Activated CD4-positive, alpha-beta memory T cell treated with anti-CD3 and anti-CD28 coated beads for 36 hours (primary cell): ENCODE measurements around the gene LRRFIP1. TPM values are rescaled to one million over a fixed set of nuclear protein-coding genes. Genes with fewer than 3 reads are reported as not detected.

Experiments
- CTCF ChIA-PET: fragments of 350-600 bp; sonication (Branson Sonifier 250); formaldehyde crosslinking; loops from one replicate; lab custom pipeline; 2021; ENCODE audit warnings: antibody characterized with exemption, inconsistent platforms; lab: Charles Lee
- POLR2A ChIA-PET: fragments of 350-600 bp; sonication (Branson Sonifier 250); formaldehyde crosslinking; loops from one replicate; lab custom pipeline; 2021; ENCODE audit warnings: antibody characterized with exemption; lab: Charles Lee
- DNase-seq: peaks from one replicate; pipeline ENCODE4 v3.0.0-alpha.2; 2020
- H3K27ac Mint-ChIP-seq: one replicate; pipeline ENCODE4 v1.8.0; 2021; ENCODE audit warnings: mixed read lengths
- H3K27me3 Mint-ChIP-seq: one replicate; pipeline ENCODE4 v1.8.0; 2021; ENCODE audit warnings: mixed read lengths
- H3K36me3 Mint-ChIP-seq: one replicate; pipeline ENCODE4 v1.8.0; 2021; ENCODE audit warnings: mixed read lengths
- H3K4me1 Mint-ChIP-seq: one replicate; pipeline ENCODE4 v1.8.0; 2021; ENCODE audit warnings: low read depth, mixed read lengths
- H3K4me3 Mint-ChIP-seq: one replicate; pipeline ENCODE4 v1.8.0; 2021; ENCODE audit warnings: mild to moderate bottlenecking, mixed read lengths
- H3K9me3 Mint-ChIP-seq: one replicate; pipeline ENCODE4 v1.8.0; 2021; ENCODE audit warnings: mixed read lengths
- intact Hi-C: fragments of 100-400 bp; cut with micrococcal nuclease; formaldehyde crosslinking; loops from one replicate; pipeline ENCODE4 v1.15.1; 2023
- total RNA-seq, 2 experiments: library from RNA; stranded (reverse); gene quantifications; one replicate each; pipeline ENCODE4 v1.2.3, GENCODE V29; 2021

LRRFIP1 gene
- total RNA-seq, 2 experiments from 2014 or later = 238 to 240 TPM

DNA sequence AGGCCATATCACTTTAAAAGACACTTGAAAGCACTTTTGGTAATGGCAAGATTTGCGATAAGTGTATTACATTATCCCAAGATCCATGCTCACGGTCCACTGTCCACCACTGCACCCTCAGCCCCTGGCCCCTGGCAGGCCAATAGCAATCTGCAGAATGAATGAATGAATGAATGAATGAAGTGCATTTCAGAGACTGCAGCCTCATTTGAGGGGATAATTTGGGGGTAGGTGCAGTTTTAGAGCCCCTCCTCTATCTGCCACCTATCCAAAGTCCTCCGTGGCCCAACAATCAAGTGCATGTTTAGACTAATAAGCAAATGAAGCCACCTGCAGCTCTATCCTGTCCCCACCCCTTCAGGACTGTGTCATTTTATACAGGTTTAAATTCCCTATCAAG is 169.9 kb downstream of the LRRFIP1 start:
- Mint-ChIP-seq H3K27ac (no peak overlapping the region), H3K9me3 (peaks cover 9% of the 10 kb centered on the region), H3K4me3 (no peak overlapping the region), H3K4me1 (no peaks in the 10 kb centered on the region), H3K36me3 (peaks cover 8% of the 10 kb centered on the region), H3K27me3 (no peaks in the 10 kb centered on the region)
- ChIA-PET POLR2A (no interaction called here), CTCF (no interaction called here)
- intact Hi-C loops = no loop called here
- no peak for DNase-seq

DNA sequence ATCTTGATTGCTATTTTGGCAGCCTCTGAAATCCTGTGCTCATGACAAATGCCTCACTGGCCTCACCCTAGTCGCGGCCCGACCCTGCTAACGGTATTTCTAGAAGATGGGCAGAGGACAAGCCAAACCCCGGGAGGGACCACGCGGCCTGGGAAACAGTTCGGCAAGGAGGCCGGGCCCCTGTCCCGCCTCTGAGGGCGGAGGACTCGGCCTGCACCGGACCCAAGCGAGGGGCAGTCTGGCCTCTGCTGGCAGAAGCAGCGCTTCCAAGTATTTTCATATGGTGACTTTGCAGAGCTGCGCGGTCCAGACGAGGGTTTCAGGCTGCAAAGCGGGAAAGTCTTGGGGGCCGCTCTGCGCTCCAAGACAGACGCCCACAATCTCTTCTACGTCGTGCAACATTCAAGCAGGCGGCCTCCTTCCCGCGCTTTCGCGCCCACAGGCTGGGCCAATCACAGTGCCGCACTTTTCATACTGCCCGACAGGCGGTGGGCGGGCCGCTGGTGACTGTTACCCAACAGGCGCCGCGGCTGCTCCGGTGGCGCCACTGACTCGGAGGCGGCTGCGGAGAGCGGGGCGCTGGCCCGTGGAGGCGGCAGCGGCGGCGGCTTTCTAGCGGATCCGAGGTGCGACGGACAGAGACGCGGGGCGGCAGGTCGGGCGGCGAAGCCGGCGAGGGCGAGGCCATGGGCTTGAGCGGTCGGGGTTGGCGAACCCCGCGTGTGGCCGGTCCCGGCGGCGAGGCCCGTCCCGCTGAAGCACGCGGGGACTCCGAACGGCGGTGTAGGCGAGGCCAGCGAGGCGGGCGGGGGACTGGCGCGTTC is 171.1 kb downstream of the LRRFIP1 start, which contains the start of gene RBM44:
TSS of gene RBM44 (plus strand) at position 544 of the 824 bp plus-strand sequence. CDS start 14,831 bp downstream, outside the sequence.
- Mint-ChIP-seq H3K4me1 (no peaks in the 10 kb centered on the region), H3K9me3 (peaks cover 9% of the 10 kb centered on the region), H3K27ac (no peak within 1 kb of the TSS), H3K27me3 (no peaks in the 10 kb centered on the region), H3K4me3 (no peak within 1 kb of the TSS), H3K36me3 (peaks cover 8% of the 10 kb centered on the region)
- ChIA-PET POLR2A (no interaction called here), CTCF (no interaction called here)
- intact Hi-C loops = no loop called here
- DNase-seq = no peak

DNA sequence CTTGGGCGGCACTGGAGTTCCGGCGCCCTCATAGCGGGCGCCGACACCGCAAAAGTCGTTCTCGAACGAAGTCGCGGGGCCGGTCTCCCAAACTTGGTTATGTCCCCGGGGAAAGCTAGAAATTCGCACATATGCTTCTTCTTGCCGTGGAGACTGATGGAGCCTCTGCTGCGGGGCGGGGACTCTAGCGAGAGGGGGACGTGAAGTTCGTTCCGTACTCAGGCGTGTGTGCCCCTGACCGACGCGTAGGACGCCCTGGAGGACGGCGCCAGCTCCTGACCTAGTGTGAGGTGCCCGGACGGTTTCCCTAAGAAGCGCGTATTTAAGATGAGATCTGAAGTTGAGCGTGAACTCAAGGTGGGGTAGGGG is 171.7 kb downstream of the LRRFIP1 start:
- Mint-ChIP-seq H3K4me1 (no peaks in the 10 kb centered on the region), H3K9me3 (peaks cover 9% of the 10 kb centered on the region), H3K4me3 (no peak overlapping the region), H3K27me3 (no peaks in the 10 kb centered on the region), H3K27ac (no peak overlapping the region), H3K36me3 (peaks cover 8% of the 10 kb centered on the region)
- CTCF ChIA-PET = no interaction called here
- no peak for DNase-seq
- POLR2A ChIA-PET = no interaction called here
- intact Hi-C loops = no loop called here

DNA sequence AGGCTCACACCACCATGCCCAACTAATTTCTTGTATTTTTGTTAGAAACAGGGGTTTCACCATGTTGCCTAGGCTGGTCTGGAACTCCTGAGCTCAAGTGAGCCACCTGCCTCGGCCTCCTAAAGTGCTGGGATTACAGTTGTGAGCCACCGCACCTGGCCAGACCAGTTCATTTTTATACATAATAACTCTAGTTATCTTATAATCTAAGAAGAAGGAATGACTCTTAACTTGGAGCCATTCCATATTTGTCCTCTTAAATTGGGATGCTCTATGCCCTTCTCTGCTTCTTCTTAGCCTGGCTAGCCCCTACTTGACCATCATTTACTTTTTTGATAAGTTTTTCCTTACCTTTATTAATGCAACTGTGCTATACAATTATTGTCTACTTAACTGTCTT is 174.1 kb downstream of the LRRFIP1 start:
- DNase-seq = no peak
- H3K4me3 Mint-ChIP-seq = no peak overlapping the region
- ChIA-PET CTCF (no interaction called here), POLR2A (no interaction called here)
- intact Hi-C loops = no loop called here
- H3K4me1 Mint-ChIP-seq = no peaks in the 10 kb centered on the region
- peaks cover 9% of the 10 kb centered on the region for H3K9me3 Mint-ChIP-seq
- peaks cover 8% of the 10 kb centered on the region for H3K36me3 Mint-ChIP-seq
- no peak overlapping the region for H3K27ac Mint-ChIP-seq
- H3K27me3 Mint-ChIP-seq = no peaks in the 10 kb centered on the region

DNA sequence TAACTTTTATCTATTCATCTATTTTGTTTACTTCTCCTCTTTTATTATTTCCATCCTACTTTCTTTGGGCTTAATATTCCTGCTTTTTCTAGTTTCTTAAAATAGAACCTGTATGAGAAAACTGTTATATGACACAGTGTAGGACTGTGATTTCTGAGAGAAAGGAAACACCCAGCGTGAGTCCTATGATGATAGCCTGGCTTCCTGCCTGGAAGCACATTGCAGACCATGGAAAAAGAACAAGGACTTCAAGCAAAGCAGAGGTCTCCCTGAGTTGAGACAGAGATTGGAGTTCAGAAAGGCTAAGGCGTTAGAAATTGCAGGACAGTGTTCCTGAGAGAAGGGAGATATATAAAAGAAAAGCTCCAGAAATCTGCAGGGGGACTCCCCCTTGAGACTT is 178.9 kb downstream of the LRRFIP1 start:
- no peaks in the 10 kb centered on the region for H3K9me3 Mint-ChIP-seq
- no peak overlapping the region for H3K27ac Mint-ChIP-seq
- intact Hi-C loops = no loop called here
- no peaks in the 10 kb centered on the region for H3K4me1 Mint-ChIP-seq
- H3K36me3 Mint-ChIP-seq = no peaks in the 10 kb centered on the region
- H3K4me3 Mint-ChIP-seq = no peak overlapping the region
- ChIA-PET CTCF (no interaction called here), POLR2A (no interaction called here)
- H3K27me3 Mint-ChIP-seq = no peaks in the 10 kb centered on the region
- no peak for DNase-seq

DNA sequence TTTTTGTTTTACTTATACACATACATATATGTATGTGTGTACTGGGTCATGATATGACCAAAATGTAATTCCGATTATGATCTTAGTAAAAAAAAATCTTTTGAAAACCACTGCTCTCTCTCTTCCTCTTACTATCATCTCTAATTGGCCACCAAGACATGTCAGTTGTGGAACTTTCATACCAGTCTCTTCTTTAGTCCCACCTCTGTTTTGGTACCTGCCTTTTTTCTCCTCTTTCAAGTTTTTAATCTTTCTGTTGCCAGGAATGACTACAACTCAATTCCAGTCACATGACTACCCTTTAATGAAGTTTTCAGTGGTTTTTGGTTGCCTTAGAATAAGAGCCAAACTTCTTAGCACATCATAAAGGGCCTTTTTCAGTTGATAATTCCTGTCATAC is 188.2 kb downstream of the LRRFIP1 start:
- H3K4me1 Mint-ChIP-seq = peaks cover 32% of the 10 kb centered on the region
- no peaks in the 10 kb centered on the region for H3K9me3 Mint-ChIP-seq
- no peaks in the 10 kb centered on the region for H3K36me3 Mint-ChIP-seq
- POLR2A ChIA-PET = no interaction called here
- CTCF ChIA-PET = no interaction called here
- no peak for DNase-seq
- no peaks in the 10 kb centered on the region for H3K27me3 Mint-ChIP-seq
- no peak overlapping the region for H3K4me3 Mint-ChIP-seq
- intact Hi-C loops = loop anchor here (5.0 to 10.0 kb wide), 3 partner anchors 83 to 381 kb away; no protein-coding TSS in a partner anchor
- peak overlapping the region; percentile 26 for H3K27ac Mint-ChIP-seq

DNA sequence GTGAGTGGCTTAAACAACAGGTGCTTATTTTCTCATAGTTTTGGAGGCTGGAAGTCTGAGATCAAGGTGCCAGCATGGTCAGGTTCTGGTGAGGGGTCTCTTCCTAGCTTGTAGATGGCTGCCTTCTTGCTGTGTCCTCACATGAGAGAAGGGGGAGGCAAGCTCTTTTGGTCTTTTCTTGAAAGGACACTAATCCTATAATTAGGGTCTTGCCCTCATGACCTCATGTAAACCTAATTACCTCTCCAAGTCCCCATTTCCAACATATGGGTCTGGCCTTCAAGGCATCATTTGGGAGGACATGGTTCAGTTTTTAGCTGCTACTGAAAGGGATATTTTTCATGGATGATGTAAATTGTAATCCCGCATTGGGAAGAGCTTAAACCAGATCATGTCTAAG is 189.1 kb downstream of the LRRFIP1 start:
- CTCF ChIA-PET = no interaction called here
- POLR2A ChIA-PET = no interaction called here
- intact Hi-C loops = loop anchor here (5.0 to 10.0 kb wide), 3 partner anchors 84 to 382 kb away; no protein-coding TSS in a partner anchor
- H3K4me3 Mint-ChIP-seq = no peak overlapping the region
- no peak for DNase-seq
- no peak overlapping the region for H3K27ac Mint-ChIP-seq
- no peaks in the 10 kb centered on the region for H3K27me3 Mint-ChIP-seq
- H3K4me1 Mint-ChIP-seq = peaks cover 32% of the 10 kb centered on the region
- H3K36me3 Mint-ChIP-seq = no peaks in the 10 kb centered on the region
- H3K9me3 Mint-ChIP-seq = no peaks in the 10 kb centered on the region

DNA sequence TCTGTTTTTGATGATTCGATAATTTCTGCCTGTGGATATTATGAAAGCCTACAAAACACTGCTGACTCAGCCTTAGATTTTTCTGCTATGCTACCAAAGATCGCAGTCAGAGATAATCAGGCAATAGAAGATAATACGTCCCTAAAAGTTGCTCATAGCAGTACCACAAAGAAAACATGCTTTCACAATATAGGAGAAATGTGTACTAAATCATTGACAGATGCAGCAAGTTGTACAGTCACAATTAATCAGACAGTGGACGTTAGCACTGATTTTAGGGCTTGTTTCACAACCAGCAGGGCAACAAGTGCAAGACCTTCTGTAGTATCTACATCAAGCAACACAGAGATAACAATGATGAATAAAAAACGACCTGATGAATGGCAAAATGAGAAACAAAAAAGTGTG is 190.7 kb downstream of the LRRFIP1 start:
- intact Hi-C loops = loop anchor here (5.0 to 10.0 kb wide), 3 partner anchors 86 to 383 kb away; no protein-coding TSS in a partner anchor
- CTCF ChIA-PET = no interaction called here
- Mint-ChIP-seq H3K4me3 (no peak overlapping the region), H3K27ac (no peak overlapping the region), H3K27me3 (no peaks in the 10 kb centered on the region), H3K4me1 (peaks cover 33% of the 10 kb centered on the region), H3K36me3 (peaks cover 2% of the 10 kb centered on the region), H3K9me3 (no peaks in the 10 kb centered on the region)
- no peak for DNase-seq
- POLR2A ChIA-PET = no interaction called here

DNA sequence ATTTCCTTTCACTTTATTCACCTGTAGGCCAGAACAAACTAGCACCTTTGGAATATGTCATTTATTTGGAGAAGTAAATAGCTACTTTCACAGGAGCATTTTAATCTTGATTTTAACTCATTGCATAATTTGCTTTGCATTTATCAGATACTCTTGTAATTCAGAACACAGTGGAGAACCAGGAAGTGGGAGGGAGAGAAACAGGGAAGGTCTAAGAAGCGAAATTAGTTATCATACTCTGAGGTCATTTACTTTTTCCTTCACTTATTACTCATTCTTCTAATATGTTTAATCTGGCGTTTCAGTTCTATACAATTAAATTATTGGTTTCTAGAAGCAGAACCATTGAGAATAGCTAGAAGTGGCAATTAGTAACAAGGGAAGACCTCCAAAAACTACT is 191.8 kb downstream of the LRRFIP1 start:
- ChIA-PET POLR2A (interaction anchor here (0.7 kb wide), 1 partner anchor 175 kb away, joined by 4 read pairs; no protein-coding TSS in a partner anchor), CTCF (no interaction called here)
- H3K27me3 Mint-ChIP-seq = no peaks in the 10 kb centered on the region
- peaks cover 2% of the 10 kb centered on the region for H3K36me3 Mint-ChIP-seq
- DNase-seq = no peak
- intact Hi-C loops = loop anchor here (5.0 to 10.0 kb wide), 3 partner anchors 87 to 384 kb away; no protein-coding TSS in a partner anchor
- H3K27ac Mint-ChIP-seq = no peak overlapping the region
- no peaks in the 10 kb centered on the region for H3K9me3 Mint-ChIP-seq
- no peak overlapping the region for H3K4me3 Mint-ChIP-seq
- H3K4me1 Mint-ChIP-seq = peaks cover 37% of the 10 kb centered on the region

DNA sequence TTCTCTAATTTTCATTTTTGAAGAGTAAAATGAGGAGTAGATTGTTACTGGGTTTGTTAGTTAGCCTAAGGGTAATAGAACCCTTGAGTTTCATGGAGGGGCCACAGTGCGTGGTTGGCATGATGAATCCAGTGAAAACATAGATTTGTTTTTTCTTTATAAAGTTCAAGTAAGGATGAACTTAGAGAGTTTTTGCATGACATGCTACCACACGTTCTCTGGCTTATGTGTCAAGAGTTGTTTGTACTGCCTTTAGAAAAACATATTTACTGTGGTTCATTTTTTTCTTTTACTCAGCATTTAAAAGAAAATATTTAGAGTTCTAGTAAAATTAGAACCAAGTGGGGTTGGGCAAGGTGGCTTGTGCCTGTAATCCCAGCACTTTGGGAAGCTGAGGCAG is 193.0 kb downstream of the LRRFIP1 start:
- Mint-ChIP-seq H3K9me3 (no peaks in the 10 kb centered on the region), H3K27ac (no peak overlapping the region), H3K27me3 (no peaks in the 10 kb centered on the region), H3K4me3 (no peak overlapping the region), H3K4me1 (peaks cover 34% of the 10 kb centered on the region), H3K36me3 (peaks cover 2% of the 10 kb centered on the region)
- CTCF ChIA-PET = no interaction called here
- intact Hi-C loops = no loop called here
- no peak for DNase-seq
- POLR2A ChIA-PET = no interaction called here

DNA sequence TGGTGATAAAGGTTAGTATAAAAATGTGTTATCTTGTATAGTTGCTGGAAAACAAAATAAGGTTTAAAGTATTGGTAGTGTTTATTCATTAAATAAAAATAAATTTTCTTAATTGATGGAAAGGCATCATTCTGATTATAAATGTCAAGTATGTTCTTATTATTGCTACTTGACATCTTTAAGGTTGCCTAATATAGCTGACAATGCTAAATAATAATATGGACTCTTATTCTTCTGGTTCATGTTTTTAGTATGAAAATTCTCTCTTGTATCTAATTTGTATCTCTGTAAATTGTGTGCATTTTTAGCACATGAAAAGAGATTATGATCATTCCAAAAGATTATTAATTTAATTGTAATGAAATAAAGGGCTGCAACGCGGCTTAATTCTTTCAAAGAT is 196.2 kb downstream of the LRRFIP1 start:
- H3K27me3 Mint-ChIP-seq = no peaks in the 10 kb centered on the region
- no peak overlapping the region for H3K27ac Mint-ChIP-seq
- H3K4me3 Mint-ChIP-seq = no peak overlapping the region
- intact Hi-C loops = no loop called here
- DNase-seq = no peak
- H3K36me3 Mint-ChIP-seq = peaks cover 2% of the 10 kb centered on the region
- ChIA-PET CTCF (no interaction called here), POLR2A (no interaction called here)
- no peaks in the 10 kb centered on the region for H3K9me3 Mint-ChIP-seq
- H3K4me1 Mint-ChIP-seq = peaks cover 9% of the 10 kb centered on the region

DNA sequence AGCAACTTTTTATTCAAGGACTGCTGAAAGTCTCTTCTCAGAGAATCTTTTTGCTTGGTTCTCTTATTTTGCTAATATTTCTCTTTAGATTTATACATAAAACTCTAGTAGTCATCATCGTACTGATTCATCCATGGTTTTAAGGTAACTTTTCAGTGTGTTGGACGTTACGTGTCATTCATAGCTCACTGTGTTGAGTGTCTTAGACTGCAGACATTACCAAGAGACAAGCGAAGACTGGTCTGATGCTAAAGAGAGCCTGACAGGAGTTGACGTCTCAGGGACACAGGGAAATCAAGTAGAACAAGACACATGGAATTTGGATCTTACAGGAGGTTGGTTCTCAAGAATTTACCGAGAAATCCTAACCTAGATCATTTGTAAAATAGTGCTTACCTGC is 196.7 kb downstream of the LRRFIP1 start:
- DNase-seq = no peak
- no peak overlapping the region for H3K4me3 Mint-ChIP-seq

More for the DNA sequence above, 196.7 kb downstream of the LRRFIP1 start:
- peaks cover 2% of the 10 kb centered on the region for H3K36me3 Mint-ChIP-seq
- CTCF ChIA-PET = no interaction called here
- no peak overlapping the region for H3K27ac Mint-ChIP-seq
- no peaks in the 10 kb centered on the region for H3K27me3 Mint-ChIP-seq
- H3K4me1 Mint-ChIP-seq = peaks cover 8% of the 10 kb centered on the region
- POLR2A ChIA-PET = no interaction called here
- H3K9me3 Mint-ChIP-seq = no peaks in the 10 kb centered on the region
- intact Hi-C loops = no loop called here
